Endothelial cell (in vitro differentiated cells): ENCODE data around the gene KPNA1. TPM values are rescaled to one million over a fixed set of nuclear protein-coding genes. Genes with fewer than 3 reads are reported as not detected.
"Not testable (repeated sequence)": the region's sequence is repeated elsewhere in the genome, so short reads cannot be mapped to it uniquely, and the experiment has no call there.

ENCODE experiments used
- DNase-seq: peaks from one replicate; pipeline ENCODE4 v3.0.0; 2021; ENCODE audit warnings: low spot score
- H3K27ac Mint-ChIP-seq: one replicate; pipeline ENCODE4 v1.8.0; 2021; ENCODE audit warnings: mixed read lengths, inconsistent platforms; ENCODE audit not compliant: unreplicated experiment
- H3K27me3 Mint-ChIP-seq: one replicate; pipeline ENCODE4 v1.8.0; 2021; ENCODE audit warnings: mild to moderate bottlenecking, moderate library complexity, mixed read lengths, inconsistent platforms; ENCODE audit not compliant: unreplicated experiment
- H3K36me3 Mint-ChIP-seq: one replicate; pipeline ENCODE4 v1.8.0; 2021; ENCODE audit warnings: mild to moderate bottlenecking, low read depth, mixed read lengths, inconsistent platforms; ENCODE audit not compliant: unreplicated experiment
- H3K4me1 Mint-ChIP-seq: one replicate; pipeline ENCODE4 v1.8.0; 2021; ENCODE audit warnings: mild to moderate bottlenecking, mixed read lengths, inconsistent platforms; ENCODE audit not compliant: unreplicated experiment
- H3K4me3 Mint-ChIP-seq: one replicate; pipeline ENCODE4 v1.8.0; 2021; ENCODE audit warnings: mild to moderate bottlenecking, mixed read lengths, inconsistent platforms; ENCODE audit not compliant: unreplicated experiment
- H3K9me3 Mint-ChIP-seq: one replicate; pipeline ENCODE4 v1.8.0; 2021; ENCODE audit warnings: mixed read lengths, inconsistent platforms; ENCODE audit not compliant: unreplicated experiment
- total RNA-seq: library from RNA; stranded (reverse); fragmentation: NEBNext Ultra II Directional; extraction: Animal tissue kit (Norgen Biotek cat#: 25700); gene quantifications from one replicate; pipeline ENCODE4 v1.2.1, GENCODE V29; 2021; ENCODE audit not compliant: unreplicated experiment
- TF ChIP-seq, protein P1 (sequence below): fragments of 200-600 bp; sonication (generic); IDR thresholded peaks from one replicate; pipeline ENCODE4 v1.5.0; 2021; ENCODE audit warnings: antibody characterized with exemption; ENCODE audit not compliant: unreplicated experiment

KPNA1 gene
- total RNA-seq, 1 donor from 2014 or later, result 87.2 TPM

DNA sequence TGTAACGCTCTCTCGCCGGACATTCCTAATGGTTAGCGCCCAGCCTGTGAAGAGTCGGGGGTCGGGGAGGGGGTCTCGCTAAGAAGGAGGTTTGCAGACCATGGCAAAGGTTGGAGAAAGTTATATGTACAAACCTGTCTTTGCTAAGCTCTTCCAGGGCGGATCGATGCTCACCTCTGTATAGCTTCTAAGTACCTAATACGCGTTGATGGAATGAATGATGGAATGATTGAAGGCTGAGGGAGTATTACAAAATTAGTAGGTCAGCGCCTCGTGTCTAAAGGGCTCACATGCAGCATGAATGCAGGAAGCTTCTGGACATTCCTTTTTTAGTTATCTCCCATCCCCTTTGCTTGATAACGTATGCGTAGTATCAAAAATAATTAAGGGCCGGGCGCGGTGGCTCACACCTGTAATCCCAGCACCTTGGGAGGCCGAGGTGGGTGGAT lies 305 bp upstream of the KPNA1 start:
- H3K4me3 Mint-ChIP-seq, result peak overlapping the region; percentile 91
- no peaks in the 10 kb centered on the region for H3K9me3 Mint-ChIP-seq
- peaks cover 3% of the 10 kb centered on the region for H3K27me3 Mint-ChIP-seq
- TF ChIP-seq, protein P1, sequence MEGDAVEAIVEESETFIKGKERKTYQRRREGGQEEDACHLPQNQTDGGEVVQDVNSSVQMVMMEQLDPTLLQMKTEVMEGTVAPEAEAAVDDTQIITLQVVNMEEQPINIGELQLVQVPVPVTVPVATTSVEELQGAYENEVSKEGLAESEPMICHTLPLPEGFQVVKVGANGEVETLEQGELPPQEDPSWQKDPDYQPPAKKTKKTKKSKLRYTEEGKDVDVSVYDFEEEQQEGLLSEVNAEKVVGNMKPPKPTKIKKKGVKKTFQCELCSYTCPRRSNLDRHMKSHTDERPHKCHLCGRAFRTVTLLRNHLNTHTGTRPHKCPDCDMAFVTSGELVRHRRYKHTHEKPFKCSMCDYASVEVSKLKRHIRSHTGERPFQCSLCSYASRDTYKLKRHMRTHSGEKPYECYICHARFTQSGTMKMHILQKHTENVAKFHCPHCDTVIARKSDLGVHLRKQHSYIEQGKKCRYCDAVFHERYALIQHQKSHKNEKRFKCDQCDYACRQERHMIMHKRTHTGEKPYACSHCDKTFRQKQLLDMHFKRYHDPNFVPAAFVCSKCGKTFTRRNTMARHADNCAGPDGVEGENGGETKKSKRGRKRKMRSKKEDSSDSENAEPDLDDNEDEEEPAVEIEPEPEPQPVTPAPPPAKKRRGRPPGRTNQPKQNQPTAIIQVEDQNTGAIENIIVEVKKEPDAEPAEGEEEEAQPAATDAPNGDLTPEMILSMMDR, result no peak
- H3K4me1 Mint-ChIP-seq, result peaks cover 29% of the 10 kb centered on the region
- no peak for DNase-seq
- H3K36me3 Mint-ChIP-seq, result no peaks in the 10 kb centered on the region
- peak overlapping the region; percentile 72 for H3K27ac Mint-ChIP-seq

DNA sequence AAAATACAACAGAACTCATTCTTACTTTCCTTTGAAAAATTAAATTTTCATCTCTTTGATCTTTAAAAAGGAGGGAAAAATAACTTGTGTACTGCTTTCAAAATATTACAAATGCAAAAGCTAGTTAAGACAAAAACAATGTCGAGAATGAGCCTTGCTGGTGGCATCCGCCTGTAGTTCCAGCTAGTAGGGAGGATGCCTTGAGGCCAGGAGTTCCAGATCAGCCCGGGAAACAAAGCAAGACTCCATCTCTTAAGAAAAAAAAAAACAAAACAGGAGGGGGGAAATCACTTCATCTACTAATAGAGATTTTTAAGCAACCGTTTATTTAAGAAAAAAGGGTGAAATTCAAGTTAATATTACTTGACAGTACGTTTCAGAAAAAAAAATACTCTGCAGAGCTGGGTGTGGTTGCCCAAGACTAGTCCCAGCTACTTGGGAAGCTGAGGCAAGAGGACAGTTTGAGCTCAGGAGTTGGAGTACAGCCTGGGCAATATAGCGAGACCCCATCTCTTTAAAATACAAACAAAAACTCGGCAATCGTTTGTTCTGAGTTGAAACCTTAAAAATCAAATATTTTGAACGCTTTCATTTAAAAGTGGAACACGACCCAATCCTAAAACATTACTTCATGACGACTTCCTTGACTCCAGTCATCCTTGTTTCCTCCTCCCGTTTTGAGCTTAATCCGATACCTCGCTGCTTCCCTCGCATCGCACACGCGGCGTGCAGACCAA lies 1.2 kb downstream of the KPNA1 start:
- H3K27ac Mint-ChIP-seq, result peak overlapping the region; percentile 93
- H3K4me1 Mint-ChIP-seq, result peaks cover 36% of the 10 kb centered on the region
- no peaks in the 10 kb centered on the region for H3K9me3 Mint-ChIP-seq
- no peaks in the 10 kb centered on the region for H3K36me3 Mint-ChIP-seq
- H3K27me3 Mint-ChIP-seq, result peaks cover 3% of the 10 kb centered on the region
- TF ChIP-seq, protein P1, result no peak
- H3K4me3 Mint-ChIP-seq, result peak overlapping the region; percentile 98
- DNase-seq, result no peak

DNA sequence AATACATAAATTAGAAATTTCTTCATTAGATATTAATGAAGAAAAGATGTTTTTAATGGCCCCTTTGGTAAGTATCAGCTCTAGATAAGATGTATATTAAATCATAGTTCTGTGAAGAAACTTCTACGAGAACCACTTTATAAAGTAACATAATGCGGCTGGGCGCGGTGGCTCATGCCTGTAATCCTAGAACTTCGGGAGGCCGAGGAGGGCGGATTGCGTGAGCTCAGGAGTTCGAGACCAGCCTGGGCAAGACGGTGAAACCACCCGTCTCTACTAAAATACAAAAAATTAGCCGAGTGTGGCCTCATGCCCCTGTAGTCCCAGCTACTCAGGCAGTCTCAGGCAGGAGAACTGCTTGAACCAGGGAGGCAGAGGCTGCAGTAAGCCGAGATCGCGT lies 2.5 kb downstream of the KPNA1 start:
- Mint-ChIP-seq H3K36me3 (no peaks in the 10 kb centered on the region), H3K9me3 (no peaks in the 10 kb centered on the region), H3K4me3 (peak overlapping the region; percentile 17), H3K27ac (no peak overlapping the region), H3K27me3 (peaks cover 3% of the 10 kb centered on the region), H3K4me1 (peaks cover 37% of the 10 kb centered on the region)
- TF ChIP-seq, protein P1, result no peak
- DNase-seq, result no peak

DNA sequence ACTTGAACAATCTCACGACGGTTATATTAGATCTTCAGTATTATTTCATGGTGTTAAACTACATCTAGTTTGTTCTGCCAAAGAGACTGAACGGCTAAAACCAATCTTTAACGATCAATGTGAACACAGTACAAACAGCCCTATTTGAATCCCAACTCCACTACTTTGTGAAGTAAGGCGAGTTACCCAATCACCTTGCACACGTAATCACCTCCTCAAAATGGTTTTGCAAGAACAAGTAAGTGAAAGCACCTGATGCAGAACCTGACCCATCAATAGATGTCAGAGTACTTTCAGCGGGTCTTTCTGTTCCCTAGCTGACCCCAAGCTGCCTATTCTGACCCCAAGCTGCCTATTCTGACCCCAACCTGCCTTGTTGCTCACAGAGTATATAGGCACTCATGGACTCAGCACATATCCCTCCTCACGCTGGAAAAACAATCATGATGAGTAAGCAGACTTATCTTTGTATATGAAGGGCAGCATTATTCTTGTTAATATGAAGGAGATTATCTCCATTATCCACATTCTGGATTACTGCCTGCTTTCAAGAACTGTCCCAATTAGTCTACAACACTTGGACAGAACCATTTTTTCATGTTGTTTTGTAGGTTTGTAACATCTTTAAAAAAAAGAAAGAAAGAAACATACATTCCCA lies 3.7 kb downstream of the KPNA1 start:
- H3K9me3 Mint-ChIP-seq, result no peaks in the 10 kb centered on the region
- H3K27ac Mint-ChIP-seq, result peak overlapping the region; percentile 76
- H3K36me3 Mint-ChIP-seq, result no peaks in the 10 kb centered on the region
- no peak for DNase-seq
- TF ChIP-seq, protein P1, result no peak
- H3K4me1 Mint-ChIP-seq, result peaks cover 41% of the 10 kb centered on the region
- peaks cover 3% of the 10 kb centered on the region for H3K27me3 Mint-ChIP-seq
- H3K4me3 Mint-ChIP-seq, result no peak overlapping the region

DNA sequence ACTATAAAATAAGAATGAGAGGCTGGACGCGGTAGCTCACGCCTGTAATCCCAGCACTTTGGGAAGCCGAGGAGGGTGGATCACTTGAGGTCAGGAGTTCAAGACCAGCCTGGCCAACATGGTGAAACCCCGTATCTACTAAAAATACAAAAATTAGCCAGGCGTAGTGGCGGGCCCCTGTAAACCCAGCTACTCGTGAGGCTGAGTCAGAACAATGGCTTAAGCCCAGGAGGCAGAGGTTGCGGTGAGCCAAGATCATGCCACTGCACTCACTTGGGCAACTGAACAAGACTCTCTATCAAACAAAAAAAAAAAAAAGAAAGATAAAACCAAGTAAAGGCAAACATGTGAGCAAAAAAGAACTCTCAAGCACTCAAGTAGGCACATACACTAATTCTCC lies 5.8 kb downstream of the KPNA1 start:
- peaks cover 37% of the 10 kb centered on the region for H3K4me1 Mint-ChIP-seq
- H3K27me3 Mint-ChIP-seq, H3K27ac Mint-ChIP-seq, H3K4me3 Mint-ChIP-seq, DNase-seq, H3K9me3 Mint-ChIP-seq, H3K36me3 Mint-ChIP-seq: not testable (repeated sequence)
